NK-92 (cell line): Measurements from ENCODE around the gene RAPGEF2.
"Not testable (repeated sequence)": the region's sequence is repeated elsewhere in the genome, so short reads cannot be mapped to it uniquely, and the experiment has no call there.

Source experiments
- DNase-seq: peaks from one replicate; lab custom pipeline; 2025; ENCODE audit not compliant: unreplicated experiment; lab: John Stamatoyannopoulos, UW

RAPGEF2 gene

GRCh38 chr4:159160242-159160641 is 57.4 kb downstream of the RAPGEF2 start:
- DNase-seq: no peak

- DNase-seq: not testable (repeated sequence)
Measured at GRCh38 chr4:159161436-159161835, 58.6 kb downstream of the RAPGEF2 start.

GRCh38 chr4:159162576-159162975 is 59.7 kb downstream of the RAPGEF2 start:
- no peak for DNase-seq

GRCh38 chr4:159163521-159163920 is 60.6 kb downstream of the RAPGEF2 start:
- DNase-seq: no peak

- no peak for DNase-seq
Measured at GRCh38 chr4:159169404-159170302, 66.8 kb downstream of the RAPGEF2 start.

- no peak for DNase-seq
Measured at GRCh38 chr4:159171287-159171686, 68.4 kb downstream of the RAPGEF2 start.

- DNase-seq: no peak
Measured at GRCh38 chr4:159173886-159174285, 71.0 kb downstream of the RAPGEF2 start.

GRCh38 chr4:159174645-159175084 is 71.8 kb downstream of the RAPGEF2 start:
- DNase-seq: no peak

- no peak for DNase-seq
Measured at GRCh38 chr4:159175085-159175988, 72.5 kb downstream of the RAPGEF2 start.

GRCh38 chr4:159175989-159176375 is 73.1 kb downstream of the RAPGEF2 start:
- DNase-seq: no peak

- no peak for DNase-seq
Measured at GRCh38 chr4:159177265-159178150, 74.6 kb downstream of the RAPGEF2 start.

GRCh38 chr4:159178151-159178546 is 75.3 kb downstream of the RAPGEF2 start:
- DNase-seq: no peak

- DNase-seq: no peak
Measured at GRCh38 chr4:159178979-159179969, 76.4 kb downstream of the RAPGEF2 start.

- not testable (repeated sequence) for DNase-seq
Measured at GRCh38 chr4:159183885-159184605, 81.2 kb downstream of the RAPGEF2 start.

GRCh38 chr4:159185591-159186023 is 82.7 kb downstream of the RAPGEF2 start:
- no peak for DNase-seq

GRCh38 chr4:159188646-159189045 is 85.8 kb downstream of the RAPGEF2 start:
- DNase-seq: no peak

- DNase-seq: no peak
Measured at GRCh38 chr4:159190651-159191050, 87.8 kb downstream of the RAPGEF2 start.

- no peak for DNase-seq
Measured at GRCh38 chr4:159191989-159192388, 89.1 kb downstream of the RAPGEF2 start.
